Astrocyte of the cerebellum (primary cell): ENCODE results near the gene HYLS1.
"Not testable (repeated sequence)": the region's sequence is repeated elsewhere in the genome, so short reads cannot be mapped to it uniquely, and the experiment has no call there.

Experiments used
- DNase-seq: peaks from one replicate; pipeline ENCODE4 v3.0.0-alpha.2; 2011; ENCODE audit warnings: low read depth
- H3K4me3 ChIP-seq: 2 replicates; pipeline ENCODE4 v1.5.1; 2011; ENCODE audit warnings: mild to moderate bottlenecking, low read depth, low read length, moderate library complexity
- CTCF ChIP-seq: IDR thresholded peaks from 2 replicates; pipeline ENCODE4 v1.5.1; 2012; ENCODE audit warnings: low read length, low read depth, moderate library complexity, mild to moderate bottlenecking; ENCODE audit errors: missing control alignments
- in situ Hi-C: cut with HindIII; loops from 2 replicates; pipeline ENCODE4 v1.10.0; 2017; ENCODE audit warnings: low sequenced_read_pairs

The HYLS1 gene

DNA sequence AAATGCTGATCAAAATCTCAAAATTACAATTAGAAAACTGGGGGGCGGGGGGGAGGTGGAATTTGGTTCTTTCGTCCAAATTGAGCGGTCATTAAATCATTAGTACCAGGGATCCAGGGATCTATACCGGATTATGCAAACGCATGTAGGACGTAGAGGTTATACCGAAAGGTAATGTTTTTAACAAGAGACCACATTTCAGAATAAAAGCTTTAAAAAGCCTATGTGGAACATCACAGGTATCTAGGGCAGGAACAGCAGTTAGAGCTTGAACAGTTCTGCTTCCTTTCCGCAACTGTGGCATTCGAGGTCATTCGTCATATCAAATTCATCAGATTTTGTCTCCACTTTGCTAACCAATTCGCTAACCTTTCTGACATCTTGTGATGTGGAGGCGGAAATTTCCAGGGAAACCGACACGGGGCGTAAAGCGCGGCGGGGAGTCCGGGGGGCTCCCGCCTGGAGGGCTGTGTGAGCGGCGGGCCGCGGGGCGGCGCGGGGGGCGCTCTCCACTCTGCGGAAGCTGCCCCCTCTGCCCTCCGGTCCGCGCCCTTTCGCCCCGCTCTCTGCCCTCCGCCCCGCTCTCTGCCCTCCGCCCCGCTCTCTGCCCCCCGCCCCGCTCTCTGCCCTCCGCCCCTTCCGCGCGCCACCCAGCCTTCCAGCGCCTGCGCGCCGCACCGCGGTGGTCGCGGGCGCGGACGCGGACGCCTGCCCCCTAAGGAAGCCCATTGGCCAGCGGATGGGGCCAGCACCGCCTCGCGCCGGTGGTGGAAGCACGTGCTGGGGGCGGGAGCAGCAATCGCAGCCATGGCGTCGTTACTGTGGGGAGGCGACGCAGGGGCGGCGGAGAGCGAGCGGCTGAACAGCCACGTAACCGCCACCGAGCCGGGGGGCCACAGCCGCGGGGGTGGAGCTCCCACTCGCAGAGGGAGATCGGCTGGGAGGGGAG is 16.5 kb downstream of the HYLS1 start, which contains the start of gene DDX25:
Gene DDX25, plus strand, starts transcription at position 798 of the 949 bp plus-strand sequence. Its CDS starts 10 bp downstream, at position 808.
- H3K4me3 ChIP-seq = peak within 1 kb of the TSS; percentile 88
- TF ChIP-seq CTCF = no peak
- no peak for DNase-seq
- in situ Hi-C loops = no loop called here

DNA sequence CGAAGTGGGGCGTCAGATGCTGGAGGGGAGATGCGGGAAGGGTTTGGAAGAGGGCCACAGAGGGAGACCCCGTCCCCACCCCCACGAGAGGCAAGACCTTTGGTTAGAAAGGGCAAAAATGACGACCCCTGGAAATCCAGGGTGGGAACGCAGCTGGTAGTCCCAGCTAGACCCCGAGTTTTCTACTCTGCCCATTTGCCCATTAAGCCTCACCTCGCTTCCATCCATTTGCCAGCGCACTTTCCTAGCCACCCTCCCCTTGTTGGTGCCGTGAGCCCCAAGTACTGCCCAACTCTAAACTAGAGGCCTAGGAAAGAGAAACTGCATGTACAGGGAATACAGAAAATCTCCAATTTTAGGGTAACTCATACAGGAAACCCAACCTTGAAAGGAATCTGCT is 17.2 kb downstream of the HYLS1 start:
- in situ Hi-C loops = no loop called here
- TF ChIP-seq CTCF = no peak
- H3K4me3 ChIP-seq = peak overlapping the region; percentile 12
- DNase-seq = no peak

GRCh38 chr11:125910226-125910849 is 22.9 kb downstream of the HYLS1 start:
- TF ChIP-seq CTCF = no peak
- no peak for DNase-seq
- in situ Hi-C loops = no loop called here
- H3K4me3 ChIP-seq = no peak overlapping the region

- H3K4me3 ChIP-seq, DNase-seq, in situ Hi-C loops: not testable (repeated sequence)
Observed at GRCh38 chr11:125914601-125915000, 27.1 kb downstream of the HYLS1 start.

GRCh38 chr11:125916683-125917347 is 29.3 kb downstream of the HYLS1 start:
- H3K4me3 ChIP-seq = no peak overlapping the region
- no peak for TF ChIP-seq CTCF
- DNase-seq = no peak
- in situ Hi-C loops = no loop called here

- H3K4me3 ChIP-seq = no peak overlapping the region
- no peak for DNase-seq
- in situ Hi-C loops = no loop called here
- TF ChIP-seq CTCF = peak; percentile 2
Observed at GRCh38 chr11:125918140-125918840, 30.8 kb downstream of the HYLS1 start.
